GM12865 (cell line): ENCODE measurements around the gene C3orf80.
A peak's percentile ranks its signal among the peaks of the same experiment; 100 is the strongest.
"Not testable (repeated sequence)": the region's sequence is repeated elsewhere in the genome, so short reads cannot be mapped to it uniquely, and the experiment has no call there.

Experiments used
- DNase-seq: peaks from one replicate; pipeline ENCODE4 v3.0.0; 2010; ENCODE audit warnings: low read depth
- H3K4me3 ChIP-seq: 2 replicates; pipeline ENCODE4 v1.5.1; 2011; ENCODE audit warnings: mild to moderate bottlenecking, low read depth, low read length, control low read depth
- TF ChIP-seq, protein P1 (sequence below): IDR thresholded peaks from 2 replicates; pipeline ENCODE4 v1.5.1; 2011; ENCODE audit warnings: low read length, control low read depth, low read depth, inconsistent platforms; ENCODE audit not compliant: insufficient read depth; ENCODE audit errors: missing control alignments

The C3orf80 gene

DNA sequence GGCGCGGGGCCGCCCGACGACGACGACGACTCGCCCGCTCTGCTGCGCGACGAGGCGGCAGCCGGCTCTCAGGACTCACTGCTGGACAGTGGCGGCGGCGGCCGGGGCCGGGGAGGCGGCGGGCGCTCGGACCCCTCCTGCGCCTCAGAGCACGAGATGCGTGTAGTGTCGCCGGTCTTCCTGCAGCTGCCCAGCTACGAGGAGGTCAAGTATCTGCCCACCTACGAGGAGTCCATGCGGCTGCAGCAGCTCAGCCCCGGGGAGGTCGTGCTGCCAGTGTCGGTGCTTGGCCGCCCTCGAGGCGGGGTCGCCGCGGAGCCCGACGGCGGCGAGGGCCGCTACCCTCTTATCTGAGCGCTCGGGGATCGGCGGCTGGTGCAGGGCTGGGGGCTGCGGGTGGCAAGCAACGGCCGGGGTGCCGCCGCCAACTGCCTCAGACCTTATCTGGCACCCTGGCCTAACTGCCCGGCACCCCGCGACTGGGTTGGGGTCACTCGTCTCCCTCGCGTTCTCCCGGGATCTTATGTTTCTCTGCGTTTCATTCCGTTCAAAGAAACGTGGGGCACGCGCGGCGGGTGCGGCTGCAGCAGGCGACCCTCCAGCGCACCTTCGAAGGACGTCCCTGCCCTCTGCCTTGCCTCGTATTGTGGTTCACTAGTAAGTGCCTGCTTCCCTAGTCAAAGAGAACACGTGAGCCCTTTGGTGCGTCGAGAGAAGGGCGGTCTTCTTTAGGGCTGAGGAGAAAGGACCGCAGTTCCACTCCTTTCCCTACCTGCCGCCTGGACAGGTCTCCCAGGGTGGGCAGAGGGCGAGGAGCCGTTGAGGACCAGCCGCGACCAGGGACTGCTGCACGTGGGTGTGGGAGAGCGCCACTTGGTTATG, 1.0 kb downstream of the C3orf80 start:
- peak overlapping the region; percentile 58 for H3K4me3 ChIP-seq
- DNase-seq, result peak; percentile 18
- TF ChIP-seq, protein P1, sequence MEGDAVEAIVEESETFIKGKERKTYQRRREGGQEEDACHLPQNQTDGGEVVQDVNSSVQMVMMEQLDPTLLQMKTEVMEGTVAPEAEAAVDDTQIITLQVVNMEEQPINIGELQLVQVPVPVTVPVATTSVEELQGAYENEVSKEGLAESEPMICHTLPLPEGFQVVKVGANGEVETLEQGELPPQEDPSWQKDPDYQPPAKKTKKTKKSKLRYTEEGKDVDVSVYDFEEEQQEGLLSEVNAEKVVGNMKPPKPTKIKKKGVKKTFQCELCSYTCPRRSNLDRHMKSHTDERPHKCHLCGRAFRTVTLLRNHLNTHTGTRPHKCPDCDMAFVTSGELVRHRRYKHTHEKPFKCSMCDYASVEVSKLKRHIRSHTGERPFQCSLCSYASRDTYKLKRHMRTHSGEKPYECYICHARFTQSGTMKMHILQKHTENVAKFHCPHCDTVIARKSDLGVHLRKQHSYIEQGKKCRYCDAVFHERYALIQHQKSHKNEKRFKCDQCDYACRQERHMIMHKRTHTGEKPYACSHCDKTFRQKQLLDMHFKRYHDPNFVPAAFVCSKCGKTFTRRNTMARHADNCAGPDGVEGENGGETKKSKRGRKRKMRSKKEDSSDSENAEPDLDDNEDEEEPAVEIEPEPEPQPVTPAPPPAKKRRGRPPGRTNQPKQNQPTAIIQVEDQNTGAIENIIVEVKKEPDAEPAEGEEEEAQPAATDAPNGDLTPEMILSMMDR, result no peak

DNA sequence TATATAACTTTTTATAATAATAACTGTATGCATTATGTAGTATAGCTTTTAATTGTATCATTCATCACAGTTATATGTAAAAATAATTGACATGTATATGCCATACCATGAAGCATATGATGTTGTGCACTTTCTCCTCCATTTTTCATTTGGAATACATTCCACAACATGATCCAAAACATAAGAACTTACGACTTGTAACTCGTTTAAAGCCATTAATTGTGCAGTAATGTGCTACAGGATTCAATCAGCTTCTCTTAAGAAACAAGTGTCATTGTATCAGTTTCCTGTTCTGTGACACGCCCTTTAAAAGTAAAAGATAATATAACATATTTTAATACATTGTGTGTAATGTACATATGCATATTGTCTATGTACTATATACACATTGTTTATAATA, 2.2 kb downstream of the C3orf80 start:
- H3K4me3 ChIP-seq, result no peak overlapping the region
- TF ChIP-seq, protein P1, result no peak
- DNase-seq, result no peak

DNA sequence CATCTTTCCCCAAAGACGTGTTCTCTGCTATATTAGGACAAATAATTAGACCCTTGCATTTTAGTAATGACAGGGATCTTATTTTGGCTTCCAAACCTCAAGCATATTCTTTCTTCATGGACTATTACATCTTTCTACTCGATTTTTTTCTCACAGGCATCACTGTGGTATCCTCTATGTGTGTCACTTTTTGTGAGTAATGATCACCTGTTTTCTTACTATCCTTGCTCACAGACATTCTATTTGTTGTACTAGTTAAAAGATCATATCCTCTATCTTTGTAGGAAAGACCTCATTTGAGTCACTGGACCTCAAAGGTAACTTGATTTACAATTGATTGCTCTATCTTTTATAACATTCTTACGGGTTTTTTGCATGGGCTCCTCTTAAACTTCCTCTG, 6.8 kb downstream of the C3orf80 start:
- H3K4me3 ChIP-seq, result no peak overlapping the region
- no peak for DNase-seq
- TF ChIP-seq, protein P1, result no peak

DNA sequence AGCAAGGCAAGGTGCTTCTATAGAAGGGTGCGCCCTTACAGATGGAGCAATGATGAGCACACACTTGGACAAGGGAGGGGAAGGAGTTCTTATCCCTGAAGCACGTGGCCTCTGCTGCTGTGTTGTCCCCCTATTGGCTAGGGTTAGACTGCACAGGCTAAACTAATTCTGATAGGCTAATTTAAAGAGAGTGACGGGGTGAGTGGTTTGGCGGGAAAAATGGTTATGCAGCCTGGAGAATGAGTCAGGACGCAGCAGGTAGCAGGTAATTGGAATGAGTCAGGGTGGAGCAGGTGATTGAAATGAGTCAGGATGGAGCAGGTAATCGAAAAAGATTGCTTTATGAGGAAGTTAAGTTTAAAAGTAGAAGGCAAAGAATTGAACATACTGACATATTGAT, 15.5 kb downstream of the C3orf80 start:
- DNase-seq, result not testable (repeated sequence)

DNA sequence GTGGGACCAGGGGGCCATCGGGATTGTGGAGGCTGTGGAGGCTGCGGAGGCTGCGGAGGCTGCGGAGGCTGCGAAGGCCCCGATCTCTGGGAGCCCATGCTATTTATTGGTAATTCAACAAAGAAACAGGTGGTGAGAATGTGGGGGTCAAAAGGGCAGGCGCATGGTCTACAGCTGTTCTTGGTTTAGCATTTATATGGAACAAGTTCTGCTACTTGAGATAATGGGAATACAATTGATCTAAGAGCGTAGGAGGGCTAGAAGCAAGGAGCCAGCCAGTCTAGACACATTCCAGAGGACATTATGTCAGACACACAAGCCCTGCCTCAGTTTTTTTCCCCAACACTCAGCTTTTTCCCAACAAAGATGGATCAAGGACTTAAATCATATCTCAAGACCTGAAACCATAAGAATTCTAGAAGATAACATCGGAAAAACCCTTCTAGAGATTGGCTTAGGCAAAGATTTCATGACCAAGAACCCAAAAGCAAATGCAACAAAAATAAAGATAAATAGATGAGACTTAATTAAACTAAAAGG, 20.1 kb downstream of the C3orf80 start:
- DNase-seq, result no peak
- TF ChIP-seq, protein P1, result no peak
- no peak overlapping the region for H3K4me3 ChIP-seq

More for the DNA sequence above, 15.5 kb downstream of the C3orf80 start:
- H3K4me3 ChIP-seq, result not testable (repeated sequence)

DNA sequence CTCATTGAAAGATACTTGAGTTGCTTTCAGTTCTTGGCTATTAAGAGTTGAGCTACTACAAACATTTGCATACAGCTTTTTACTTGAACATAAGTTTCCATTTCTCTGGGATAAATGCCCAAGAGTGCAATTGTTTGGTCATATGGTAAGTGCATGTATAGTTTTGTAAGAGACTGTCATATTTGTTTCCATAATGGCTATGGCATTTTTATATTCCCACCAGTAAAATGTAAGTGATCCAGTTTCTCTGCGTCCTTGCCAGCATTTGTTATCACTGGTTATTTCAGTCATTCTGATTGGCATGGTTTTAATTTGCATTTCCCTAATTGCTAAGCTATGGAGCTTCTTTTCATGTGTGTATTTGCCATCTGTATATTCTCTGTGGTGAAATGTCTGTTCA, 22.5 kb downstream of the C3orf80 start:
- no peak overlapping the region for H3K4me3 ChIP-seq
- DNase-seq, result no peak

DNA sequence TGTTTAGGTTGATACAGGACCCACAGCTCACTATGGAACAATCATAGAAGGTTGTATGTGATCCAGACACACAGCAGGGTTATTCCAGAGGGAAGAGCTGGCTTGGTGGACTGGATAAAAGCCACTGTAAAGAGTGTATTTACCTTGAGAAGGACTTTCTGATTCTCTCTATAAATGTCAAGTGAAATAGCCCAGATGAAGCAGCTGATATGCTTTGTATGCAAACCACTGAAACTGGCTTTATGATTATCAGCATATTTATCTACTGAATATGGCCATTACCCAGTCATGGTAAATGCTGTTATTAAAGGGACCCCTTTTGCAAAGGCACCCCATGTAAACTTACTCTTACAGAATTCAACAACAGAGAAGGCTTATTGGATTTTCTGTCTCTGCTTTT, 28.1 kb downstream of the C3orf80 start:
- H3K4me3 ChIP-seq, result no peak overlapping the region
- no peak for DNase-seq
- TF ChIP-seq, protein P1, result no peak

More for the DNA sequence above, 22.5 kb downstream of the C3orf80 start:
- TF ChIP-seq, protein P1, result no peak
